NOMO-1 treated with dmso at 0.1 percent for 144 hours (cell line): Measurements from ENCODE around the gene PAPLN.
"Not testable (repeated sequence)": the region's sequence is repeated elsewhere in the genome, so short reads cannot be mapped to it uniquely, and the experiment has no call there.

ENCODE experiments used
- DNase-seq: peaks from one replicate; lab custom pipeline; 2025; ENCODE audit not compliant: unreplicated experiment; lab: John Stamatoyannopoulos, UW

Gene PAPLN, protein sequence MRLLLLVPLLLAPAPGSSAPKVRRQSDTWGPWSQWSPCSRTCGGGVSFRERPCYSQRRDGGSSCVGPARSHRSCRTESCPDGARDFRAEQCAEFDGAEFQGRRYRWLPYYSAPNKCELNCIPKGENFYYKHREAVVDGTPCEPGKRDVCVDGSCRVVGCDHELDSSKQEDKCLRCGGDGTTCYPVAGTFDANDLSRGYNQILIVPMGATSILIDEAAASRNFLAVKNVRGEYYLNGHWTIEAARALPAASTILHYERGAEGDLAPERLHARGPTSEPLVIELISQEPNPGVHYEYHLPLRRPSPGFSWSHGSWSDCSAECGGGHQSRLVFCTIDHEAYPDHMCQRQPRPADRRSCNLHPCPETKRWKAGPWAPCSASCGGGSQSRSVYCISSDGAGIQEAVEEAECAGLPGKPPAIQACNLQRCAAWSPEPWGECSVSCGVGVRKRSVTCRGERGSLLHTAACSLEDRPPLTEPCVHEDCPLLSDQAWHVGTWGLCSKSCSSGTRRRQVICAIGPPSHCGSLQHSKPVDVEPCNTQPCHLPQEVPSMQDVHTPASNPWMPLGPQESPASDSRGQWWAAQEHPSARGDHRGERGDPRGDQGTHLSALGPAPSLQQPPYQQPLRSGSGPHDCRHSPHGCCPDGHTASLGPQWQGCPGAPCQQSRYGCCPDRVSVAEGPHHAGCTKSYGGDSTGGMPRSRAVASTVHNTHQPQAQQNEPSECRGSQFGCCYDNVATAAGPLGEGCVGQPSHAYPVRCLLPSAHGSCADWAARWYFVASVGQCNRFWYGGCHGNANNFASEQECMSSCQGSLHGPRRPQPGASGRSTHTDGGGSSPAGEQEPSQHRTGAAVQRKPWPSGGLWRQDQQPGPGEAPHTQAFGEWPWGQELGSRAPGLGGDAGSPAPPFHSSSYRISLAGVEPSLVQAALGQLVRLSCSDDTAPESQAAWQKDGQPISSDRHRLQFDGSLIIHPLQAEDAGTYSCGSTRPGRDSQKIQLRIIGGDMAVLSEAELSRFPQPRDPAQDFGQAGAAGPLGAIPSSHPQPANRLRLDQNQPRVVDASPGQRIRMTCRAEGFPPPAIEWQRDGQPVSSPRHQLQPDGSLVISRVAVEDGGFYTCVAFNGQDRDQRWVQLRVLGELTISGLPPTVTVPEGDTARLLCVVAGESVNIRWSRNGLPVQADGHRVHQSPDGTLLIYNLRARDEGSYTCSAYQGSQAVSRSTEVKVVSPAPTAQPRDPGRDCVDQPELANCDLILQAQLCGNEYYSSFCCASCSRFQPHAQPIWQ

GRCh38 chr14:73237219-73237785, at the start of gene PAPLN:
PAPLN (plus strand) TSS chr14:73237506; CDS start chr14:73239779, 2,273 bp downstream.
- DNase-seq: no peak

DNA sequence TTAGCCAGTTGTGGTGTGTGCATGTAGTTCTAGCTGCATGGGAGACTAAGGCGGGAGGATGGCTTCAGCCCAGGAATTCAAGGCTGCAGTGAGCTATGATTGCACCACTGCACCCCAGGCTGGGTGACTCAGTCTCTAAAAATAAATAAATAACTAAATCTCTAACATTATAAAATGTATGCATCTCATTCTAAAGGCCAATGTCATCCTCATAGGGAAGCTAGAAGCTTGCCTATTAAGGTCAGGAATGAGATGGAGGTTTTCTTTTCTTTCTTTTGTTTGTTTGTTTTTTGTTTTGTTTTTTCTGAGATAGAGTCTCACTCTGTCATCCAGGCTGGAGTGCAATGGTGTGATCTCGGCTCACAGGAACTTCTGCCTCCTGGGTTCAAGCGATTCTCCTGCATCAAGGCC, 48.8 kb upstream of the PAPLN start:
- DNase-seq: no peak

GRCh38 chr14:73189651-73190050, 47.7 kb upstream of the PAPLN start:
- no peak for DNase-seq

- no peak for DNase-seq
Observed at GRCh38 chr14:73191441-73191840, 45.9 kb upstream of the PAPLN start.

GRCh38 chr14:73194306-73194705, 43.0 kb upstream of the PAPLN start:
- DNase-seq: not testable (repeated sequence)

DNA sequence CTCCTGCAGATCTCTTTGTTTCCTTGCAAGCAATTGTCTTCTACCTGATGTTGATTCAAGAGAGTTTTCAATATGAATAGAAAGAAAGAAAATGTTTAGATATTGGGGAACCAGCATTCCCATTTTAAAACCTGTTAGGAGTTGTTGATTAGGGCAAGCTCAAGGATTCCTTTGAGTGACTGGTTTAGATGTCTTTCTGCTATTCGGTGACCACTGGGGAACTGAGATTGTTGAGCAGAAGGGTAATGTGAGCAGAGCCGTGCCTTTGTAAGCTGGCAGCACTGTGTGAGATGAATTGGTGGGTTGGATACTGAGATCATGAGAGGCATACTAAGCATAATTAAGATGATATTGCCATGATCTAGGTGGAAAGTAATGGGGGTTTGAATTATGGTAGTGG, 39.1 kb upstream of the PAPLN start:
- DNase-seq: no peak

- no peak for DNase-seq
Observed at GRCh38 chr14:73203527-73203926, 33.8 kb upstream of the PAPLN start.

- no peak for DNase-seq
Observed at GRCh38 chr14:73207615-73208014, 29.7 kb upstream of the PAPLN start.

DNA sequence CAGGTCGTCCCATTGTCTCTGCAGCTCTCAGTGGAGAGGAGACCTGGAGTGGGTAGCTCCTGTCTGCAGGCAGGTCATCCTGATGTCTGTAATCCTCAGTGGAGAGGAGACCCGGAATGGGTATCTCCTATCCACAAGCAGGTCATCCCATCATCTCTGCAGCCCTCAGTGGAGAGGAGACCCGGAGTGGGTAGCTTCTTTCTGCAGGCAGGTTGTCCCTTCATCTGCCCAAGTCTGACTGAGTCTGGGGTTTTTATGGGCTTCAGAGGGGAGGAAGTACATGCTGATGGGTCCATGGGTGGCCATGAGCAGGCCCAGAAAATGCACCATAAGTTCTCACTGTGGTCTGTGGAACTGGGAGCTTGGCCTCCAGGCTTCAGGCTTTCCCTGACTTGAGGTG, 28.9 kb upstream of the PAPLN start:
- no peak for DNase-seq

DNA sequence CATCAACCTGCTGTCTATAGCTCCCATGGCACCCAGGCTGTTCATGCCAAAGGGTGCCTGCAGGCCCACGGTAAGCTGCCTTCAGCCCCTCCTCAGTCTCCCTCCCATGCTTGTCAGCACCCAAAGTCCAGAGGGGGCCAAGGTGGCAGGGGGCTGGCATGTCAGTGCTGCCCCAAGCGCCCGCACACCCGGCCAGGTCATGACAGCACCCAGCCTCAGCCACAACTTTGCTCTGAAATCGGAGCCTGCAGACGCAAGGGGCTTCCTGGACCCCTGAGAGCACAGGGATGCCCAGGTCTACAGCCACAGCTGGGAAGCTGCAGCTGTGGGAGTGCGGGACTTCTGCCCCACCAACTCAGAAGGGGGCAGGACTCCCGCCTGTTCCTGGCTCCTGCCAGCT, 28.5 kb upstream of the PAPLN start:
- no peak for DNase-seq

DNA sequence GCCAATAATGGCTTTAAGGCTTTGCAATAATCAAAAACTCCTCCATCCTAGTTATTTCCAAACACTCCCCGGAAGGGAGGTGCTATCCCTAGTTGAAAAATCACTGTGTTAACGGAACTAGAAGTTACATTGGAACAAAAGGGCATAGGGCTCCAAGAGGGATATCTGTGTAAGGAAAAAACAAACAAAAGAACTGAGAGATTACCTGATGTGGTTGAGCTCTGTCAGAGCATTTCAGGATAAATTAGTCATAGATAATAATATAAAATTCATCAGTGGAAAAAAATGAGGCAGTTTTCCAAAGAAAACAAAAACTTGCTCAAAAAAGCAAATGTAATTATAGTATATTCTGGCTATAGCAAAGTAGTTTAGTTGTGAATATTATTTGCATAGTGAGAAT, 27.4 kb upstream of the PAPLN start:
- no peak for DNase-seq

GRCh38 chr14:73211251-73212040, 25.9 kb upstream of the PAPLN start:
- no peak for DNase-seq

DNA sequence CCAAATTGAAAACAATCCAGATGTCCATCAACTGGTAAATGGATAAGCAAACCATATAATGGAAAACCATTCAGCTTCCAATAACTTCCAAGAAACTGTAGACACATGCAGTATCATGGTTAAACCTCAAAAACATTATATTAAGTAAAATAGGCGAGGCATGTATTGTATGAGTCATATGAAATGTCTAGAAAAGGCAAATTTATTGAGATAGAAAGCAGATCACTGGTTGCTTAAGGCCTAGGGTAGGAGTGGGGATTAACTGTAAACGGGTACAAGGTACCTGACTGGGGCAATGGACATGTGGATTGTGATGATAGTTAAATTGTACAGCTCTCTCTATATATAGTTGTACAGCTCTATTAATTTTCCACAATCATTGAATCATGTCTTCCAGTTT, 21.3 kb upstream of the PAPLN start:
- no peak for DNase-seq

- no peak for DNase-seq
Observed at GRCh38 chr14:73217411-73217810, 19.9 kb upstream of the PAPLN start.

DNA sequence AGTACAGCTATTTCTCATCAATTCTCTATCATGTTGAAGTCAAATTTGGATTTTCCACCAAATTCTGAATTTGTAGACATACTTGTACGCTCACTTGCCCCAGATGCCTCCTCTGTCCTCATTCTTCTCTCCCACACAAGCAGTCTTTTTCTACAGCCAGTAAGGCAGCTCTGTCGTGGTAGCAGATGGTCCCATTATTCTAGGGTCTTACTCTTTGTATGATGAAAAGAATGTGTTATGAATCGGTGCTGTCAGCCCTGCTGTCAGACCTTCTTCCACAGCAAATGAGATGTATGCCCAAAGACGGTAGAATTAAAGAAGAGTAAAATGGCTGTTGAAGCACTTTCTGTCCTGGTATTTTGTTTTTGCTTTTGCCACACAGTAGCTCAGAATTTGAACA, 17.2 kb upstream of the PAPLN start:
- DNase-seq: no peak

DNA sequence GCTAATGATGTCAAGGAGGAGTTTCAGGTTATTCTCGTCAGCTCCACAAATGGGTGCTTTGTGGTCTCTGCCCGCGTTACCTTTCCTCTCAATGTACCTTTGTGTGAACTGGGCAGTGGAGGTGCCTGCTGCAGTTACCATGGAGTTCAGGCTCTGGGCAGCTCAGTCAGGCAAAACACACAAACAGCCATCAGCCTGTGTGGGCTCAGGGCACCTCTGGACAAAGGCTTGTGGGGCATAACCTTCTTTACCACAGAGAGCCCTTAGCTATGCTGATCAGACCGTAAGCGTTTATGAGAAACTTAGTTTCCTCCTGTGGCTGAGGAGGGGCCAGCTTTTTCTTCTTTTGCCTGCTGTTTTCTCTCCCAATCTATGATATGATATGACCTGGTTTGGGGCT, 16.7 kb upstream of the PAPLN start:
- no peak for DNase-seq

- DNase-seq: no peak
Observed at GRCh38 chr14:73221945-73222344, 15.4 kb upstream of the PAPLN start.

- no peak for DNase-seq
Observed at GRCh38 chr14:73223049-73223448, 14.3 kb upstream of the PAPLN start.

DNA sequence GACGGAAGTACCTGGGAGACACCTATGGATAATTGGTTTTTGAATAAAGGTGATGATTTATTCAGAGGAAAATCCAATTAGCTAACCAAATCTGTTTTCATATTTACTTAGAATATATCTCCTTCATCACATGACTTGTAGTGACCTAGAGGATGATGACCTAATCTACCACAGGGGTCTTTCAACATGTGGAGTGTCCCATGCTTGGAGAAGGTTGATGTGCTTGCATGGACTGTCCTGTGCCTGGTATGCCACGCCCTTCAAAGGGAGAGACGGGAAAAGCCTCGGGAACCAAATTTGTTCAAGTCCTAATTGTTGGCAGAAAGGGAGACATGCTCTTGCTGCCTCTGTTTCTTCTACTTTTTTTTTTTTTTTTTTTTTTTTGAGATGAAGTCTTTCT, 11.8 kb upstream of the PAPLN start:
- DNase-seq: no peak
